Keratinocyte (primary cell): Measurements from ENCODE around the gene SRSF1.

Source experiments
- CTCF ChIP-seq, 3 experiments: IDR thresholded peaks in 1 of 3; conservative IDR thresholded peaks in 1 of 3; optimal IDR thresholded peaks in 1 of 3; 2 replicates in 2 of 3; 3 replicates in 1 of 3; pipeline versions ENCODE3 to v1.5.1; 2011; ENCODE audit warnings: low read length in 3 of 3, mild to moderate bottlenecking in 3 of 3, moderate library complexity in 2 of 3, control low read depth in 1 of 3, inconsistent platforms in 1 of 3; ENCODE audit not compliant: insufficient read depth in 2 of 3; ENCODE audit errors: extremely low read depth in 1 of 3
- EZH2 ChIP-seq: IDR thresholded peaks from one replicate; pipeline ENCODE4 v1.6.1; 2012; ENCODE audit warnings: inconsistent platforms, mild to moderate bottlenecking, low read length, moderate library complexity

GRCh38 chr17:57968456-57968855, 38.6 kb downstream of the SRSF1 start:
- no peak for TF ChIP-seq CTCF (optimal IDR thresholded peaks at IDR 0.05 in 1 of 3, IDR thresholded peaks at IDR 0.05 in 1 of 3, conservative IDR thresholded peaks at IDR 0.05 in 1 of 3; ENCODE audit: extremely low read depth in 1 of 3, insufficient read depth in 2 of 3, low read length in 3 of 3)
- no peak for TF ChIP-seq EZH2
